NB4 (cell line): ENCODE measurements around the gene BTC.

Source experiments
- MYC ChIP-seq: IDR thresholded peaks from 2 replicates; pipeline ENCODE4 v1.6.1; 2011; ENCODE audit warnings: low read depth, low read length
- POLR2A ChIP-seq: IDR thresholded peaks from 2 replicates; pipeline ENCODE4 v1.6.1; 2011; ENCODE audit warnings: mild to moderate bottlenecking; ENCODE audit not compliant: insufficient read length; ENCODE audit errors: extremely low read depth
- TF ChIP-seq, protein P1 (sequence below): IDR thresholded peaks from one replicate; pipeline ENCODE4 v1.5.1; 2012; ENCODE audit warnings: low read depth, low read length

DNA sequence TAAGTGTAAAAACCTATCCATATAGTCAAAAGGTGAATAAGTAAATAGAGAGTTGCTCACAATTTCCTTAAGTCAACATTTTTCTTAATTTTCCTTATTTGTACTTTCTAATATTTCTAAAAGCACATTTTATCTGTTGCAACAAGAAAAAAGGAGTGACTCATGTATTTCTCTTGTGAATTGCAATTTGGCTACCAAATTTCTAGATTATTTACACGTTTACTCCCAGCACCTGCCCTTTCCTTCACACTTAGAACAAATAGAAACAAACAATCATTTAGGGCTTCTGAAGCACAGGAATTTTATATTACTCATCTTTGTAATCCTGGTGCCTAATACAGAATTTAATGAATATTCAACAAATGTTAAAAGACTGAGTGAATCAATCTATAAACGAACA lies 22.2 kb downstream of the BTC start:
- TF ChIP-seq, protein P1, sequence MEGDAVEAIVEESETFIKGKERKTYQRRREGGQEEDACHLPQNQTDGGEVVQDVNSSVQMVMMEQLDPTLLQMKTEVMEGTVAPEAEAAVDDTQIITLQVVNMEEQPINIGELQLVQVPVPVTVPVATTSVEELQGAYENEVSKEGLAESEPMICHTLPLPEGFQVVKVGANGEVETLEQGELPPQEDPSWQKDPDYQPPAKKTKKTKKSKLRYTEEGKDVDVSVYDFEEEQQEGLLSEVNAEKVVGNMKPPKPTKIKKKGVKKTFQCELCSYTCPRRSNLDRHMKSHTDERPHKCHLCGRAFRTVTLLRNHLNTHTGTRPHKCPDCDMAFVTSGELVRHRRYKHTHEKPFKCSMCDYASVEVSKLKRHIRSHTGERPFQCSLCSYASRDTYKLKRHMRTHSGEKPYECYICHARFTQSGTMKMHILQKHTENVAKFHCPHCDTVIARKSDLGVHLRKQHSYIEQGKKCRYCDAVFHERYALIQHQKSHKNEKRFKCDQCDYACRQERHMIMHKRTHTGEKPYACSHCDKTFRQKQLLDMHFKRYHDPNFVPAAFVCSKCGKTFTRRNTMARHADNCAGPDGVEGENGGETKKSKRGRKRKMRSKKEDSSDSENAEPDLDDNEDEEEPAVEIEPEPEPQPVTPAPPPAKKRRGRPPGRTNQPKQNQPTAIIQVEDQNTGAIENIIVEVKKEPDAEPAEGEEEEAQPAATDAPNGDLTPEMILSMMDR, result no peak
- TF ChIP-seq POLR2A, result no peak
- TF ChIP-seq MYC, result no peak
